Measurements from ENCODE around the gene PFDN4.
"Not testable (repeated sequence)": the region's sequence is repeated elsewhere in the genome, so short reads cannot be mapped to it uniquely, and the experiment has no call there.

Gene PFDN4

DNA sequence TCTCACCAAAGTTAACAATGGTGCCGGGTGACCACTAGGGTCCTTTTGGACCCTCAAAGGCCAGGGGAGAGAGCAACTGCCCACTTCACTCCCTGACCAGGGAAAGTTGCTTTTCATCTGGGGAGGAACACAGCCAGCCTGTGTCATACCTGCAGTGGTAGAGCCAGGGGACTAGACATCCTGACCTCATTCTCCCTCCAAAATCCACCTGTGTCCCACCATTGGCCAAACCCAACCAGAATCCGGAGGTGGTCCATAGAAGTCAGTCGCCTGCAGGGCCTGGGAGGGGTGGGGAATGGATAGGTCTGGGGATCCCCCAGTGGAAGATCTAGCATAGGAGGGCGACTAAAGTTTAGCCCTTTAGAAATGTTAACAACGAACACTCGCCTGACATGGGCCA is 12.8 kb downstream of the PFDN4 start:
- H3K4me3 ChIP-seq (ENCODE audit: low read depth, low read length) = no peak overlapping the region

DNA sequence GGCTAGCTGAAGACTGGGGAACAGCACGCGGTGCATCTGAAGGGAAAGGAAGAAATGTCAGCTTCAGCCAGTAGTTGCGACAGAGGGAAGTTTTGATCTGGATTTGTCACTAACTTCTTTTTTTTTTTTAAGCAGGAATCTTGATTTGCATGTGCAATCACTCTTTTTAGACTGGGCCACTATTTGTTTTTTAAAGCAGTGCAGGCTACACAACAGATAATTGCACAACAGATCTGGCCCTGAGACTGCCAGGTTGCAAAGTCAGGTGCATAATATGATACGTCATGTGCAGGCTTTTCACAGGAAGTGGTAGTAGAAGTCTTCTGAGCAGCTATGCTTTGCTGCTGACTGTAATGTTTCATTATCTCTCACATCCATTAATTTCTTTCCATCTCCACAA is 13.5 kb downstream of the PFDN4 start:
- H3K4me3 ChIP-seq (ENCODE audit: low read depth, low read length) = no peak overlapping the region
- TF ChIP-seq, protein P1, sequence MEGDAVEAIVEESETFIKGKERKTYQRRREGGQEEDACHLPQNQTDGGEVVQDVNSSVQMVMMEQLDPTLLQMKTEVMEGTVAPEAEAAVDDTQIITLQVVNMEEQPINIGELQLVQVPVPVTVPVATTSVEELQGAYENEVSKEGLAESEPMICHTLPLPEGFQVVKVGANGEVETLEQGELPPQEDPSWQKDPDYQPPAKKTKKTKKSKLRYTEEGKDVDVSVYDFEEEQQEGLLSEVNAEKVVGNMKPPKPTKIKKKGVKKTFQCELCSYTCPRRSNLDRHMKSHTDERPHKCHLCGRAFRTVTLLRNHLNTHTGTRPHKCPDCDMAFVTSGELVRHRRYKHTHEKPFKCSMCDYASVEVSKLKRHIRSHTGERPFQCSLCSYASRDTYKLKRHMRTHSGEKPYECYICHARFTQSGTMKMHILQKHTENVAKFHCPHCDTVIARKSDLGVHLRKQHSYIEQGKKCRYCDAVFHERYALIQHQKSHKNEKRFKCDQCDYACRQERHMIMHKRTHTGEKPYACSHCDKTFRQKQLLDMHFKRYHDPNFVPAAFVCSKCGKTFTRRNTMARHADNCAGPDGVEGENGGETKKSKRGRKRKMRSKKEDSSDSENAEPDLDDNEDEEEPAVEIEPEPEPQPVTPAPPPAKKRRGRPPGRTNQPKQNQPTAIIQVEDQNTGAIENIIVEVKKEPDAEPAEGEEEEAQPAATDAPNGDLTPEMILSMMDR (IDR thresholded peaks at IDR 0.05; ENCODE audit: borderline replicate concordance, insufficient read depth, low read depth, low read length) = no peak

More for the DNA sequence above, 12.8 kb downstream of the PFDN4 start:
- TF ChIP-seq, protein P1 (IDR thresholded peaks at IDR 0.05; ENCODE audit: borderline replicate concordance, insufficient read depth, low read depth, low read length) = no peak

DNA sequence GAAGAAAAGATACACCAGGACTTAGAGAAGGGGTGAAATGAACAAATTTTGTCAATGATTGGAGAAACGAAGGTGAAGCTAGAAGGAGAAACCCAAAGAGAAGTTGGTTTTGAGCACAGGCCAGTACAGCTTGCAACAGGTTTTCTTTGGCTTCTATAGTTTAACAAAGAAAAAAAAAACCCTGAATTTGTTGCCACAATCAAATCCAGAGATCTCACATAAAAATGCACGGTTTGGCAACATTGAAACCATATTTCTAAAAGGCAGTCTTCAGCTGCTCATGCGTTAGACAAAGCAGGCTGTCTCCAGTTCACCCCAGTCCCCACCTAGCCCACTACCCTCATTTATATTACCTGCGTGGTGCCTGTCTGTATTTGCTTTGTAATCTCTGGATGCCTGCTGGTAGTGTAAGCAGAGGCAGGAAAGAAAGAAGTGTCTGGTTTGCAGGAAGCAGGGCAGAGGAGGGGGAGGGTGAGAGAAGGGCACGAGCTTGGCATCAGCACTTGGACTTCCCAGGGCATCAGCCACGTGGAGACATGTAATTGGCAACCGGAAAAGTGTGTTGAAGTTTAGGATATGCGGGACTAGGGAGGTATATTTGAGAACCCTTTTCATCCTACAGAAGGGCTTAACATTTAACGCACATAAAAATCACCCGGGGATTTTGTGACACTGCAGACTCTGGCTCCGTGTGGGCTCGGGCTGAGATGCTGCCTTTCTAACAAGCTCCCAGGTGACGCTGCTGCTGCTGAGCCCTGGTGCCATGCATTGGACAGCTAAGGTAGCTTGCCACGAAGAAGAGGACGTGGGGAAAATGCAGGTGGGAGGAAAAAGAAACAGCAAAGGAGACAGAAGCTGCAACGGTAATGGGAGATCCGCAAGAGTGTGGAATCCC is 14.4 kb downstream of the PFDN4 start:
- no peak overlapping the region for H3K4me3 ChIP-seq (ENCODE audit: low read depth, low read length)
- TF ChIP-seq, protein P1 (IDR thresholded peaks at IDR 0.05; ENCODE audit: borderline replicate concordance, insufficient read depth, low read depth, low read length) = no peak

DNA sequence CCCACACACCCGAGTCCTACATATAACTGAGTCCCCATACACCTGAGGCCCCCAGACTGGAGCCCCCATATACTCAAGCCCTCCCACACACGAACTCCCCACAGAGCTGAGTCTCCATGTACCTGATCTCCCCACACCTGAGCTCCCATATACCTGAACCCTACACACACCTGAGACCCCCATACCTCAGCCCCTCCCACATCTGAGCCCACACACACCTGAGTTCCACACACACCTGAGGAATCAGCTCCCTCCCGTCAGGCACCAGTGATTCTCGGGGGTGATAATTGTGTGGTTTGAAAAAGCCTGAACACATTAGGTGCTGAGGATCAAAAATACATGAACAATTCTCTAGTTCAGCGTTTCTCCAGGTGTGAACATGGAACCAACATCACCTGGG is 15.4 kb downstream of the PFDN4 start:
- no peak overlapping the region for H3K4me3 ChIP-seq (ENCODE audit: low read depth, low read length)
- TF ChIP-seq, protein P1 (IDR thresholded peaks at IDR 0.05; ENCODE audit: borderline replicate concordance, insufficient read depth, low read depth, low read length) = no peak

DNA sequence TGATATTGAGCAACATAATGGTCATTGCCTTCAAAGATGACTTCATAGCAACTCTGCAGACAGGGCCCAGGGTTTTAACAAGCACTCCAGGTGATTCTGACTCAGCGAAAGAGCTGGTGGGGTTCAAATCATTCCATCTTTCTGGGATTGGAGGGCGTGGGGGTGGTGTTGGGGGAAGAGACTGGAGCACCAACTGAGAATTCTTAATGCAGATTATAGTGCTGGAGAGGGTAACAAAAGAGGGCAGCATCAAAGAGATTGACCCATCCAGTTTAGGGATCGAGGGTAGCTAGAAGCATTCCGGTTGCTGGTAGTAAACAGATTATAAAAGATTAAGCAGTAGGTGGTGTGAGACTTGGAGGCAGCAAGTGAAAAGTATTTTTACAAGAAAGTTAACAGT is 15.9 kb downstream of the PFDN4 start:
- H3K4me3 ChIP-seq (ENCODE audit: low read depth, low read length) = no peak overlapping the region

DNA sequence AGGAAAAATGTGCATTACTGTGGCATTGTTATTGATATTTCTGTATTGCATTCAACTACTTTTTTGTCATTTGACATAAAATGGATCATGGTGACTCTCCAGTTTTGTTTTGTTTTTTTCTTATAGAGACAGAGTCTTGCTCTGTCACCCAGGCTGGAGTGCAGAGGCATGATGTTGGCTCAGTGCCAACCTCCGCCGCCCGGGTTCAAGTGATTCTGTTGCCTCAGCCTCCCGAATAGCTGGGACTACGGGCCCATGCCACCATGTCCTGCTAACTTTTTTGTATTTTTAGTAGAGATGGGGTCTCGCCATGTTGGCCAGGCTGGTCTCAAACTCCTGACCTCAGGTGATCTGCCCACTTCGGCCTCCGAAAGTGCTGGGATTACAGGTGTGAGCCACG is 16.8 kb downstream of the PFDN4 start:
- not testable (repeated sequence) for H3K4me3 ChIP-seq (ENCODE audit: low read depth, low read length)

More for the DNA sequence above, 15.9 kb downstream of the PFDN4 start:
- TF ChIP-seq, protein P1 (IDR thresholded peaks at IDR 0.05; ENCODE audit: borderline replicate concordance, insufficient read depth, low read depth, low read length) = no peak

DNA sequence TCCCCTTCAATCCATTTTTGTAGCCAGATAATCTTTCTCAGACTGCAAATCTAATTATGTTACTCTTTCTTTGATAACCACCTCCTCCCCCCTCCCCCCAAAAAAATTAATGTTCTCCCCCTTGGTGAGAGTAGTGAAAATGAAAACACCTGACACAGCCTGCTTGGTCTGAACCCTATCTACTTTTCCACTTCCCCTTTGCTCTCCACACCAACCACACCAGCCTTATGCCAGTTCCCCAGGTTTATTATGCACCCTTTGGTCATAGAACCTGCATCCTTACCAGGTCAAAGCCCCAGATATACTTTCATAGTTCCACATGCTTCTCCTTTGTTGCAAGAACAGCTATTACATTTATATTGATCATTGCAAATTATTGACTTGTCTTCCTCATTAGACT is 19.4 kb downstream of the PFDN4 start:
- no peak overlapping the region for H3K4me3 ChIP-seq (ENCODE audit: low read depth, low read length)
- TF ChIP-seq, protein P1 (IDR thresholded peaks at IDR 0.05; ENCODE audit: borderline replicate concordance, insufficient read depth, low read depth, low read length) = no peak

Measured in GM12875 (cell line).